Measurements from ENCODE around the gene ITPRIPL2.

DNA sequence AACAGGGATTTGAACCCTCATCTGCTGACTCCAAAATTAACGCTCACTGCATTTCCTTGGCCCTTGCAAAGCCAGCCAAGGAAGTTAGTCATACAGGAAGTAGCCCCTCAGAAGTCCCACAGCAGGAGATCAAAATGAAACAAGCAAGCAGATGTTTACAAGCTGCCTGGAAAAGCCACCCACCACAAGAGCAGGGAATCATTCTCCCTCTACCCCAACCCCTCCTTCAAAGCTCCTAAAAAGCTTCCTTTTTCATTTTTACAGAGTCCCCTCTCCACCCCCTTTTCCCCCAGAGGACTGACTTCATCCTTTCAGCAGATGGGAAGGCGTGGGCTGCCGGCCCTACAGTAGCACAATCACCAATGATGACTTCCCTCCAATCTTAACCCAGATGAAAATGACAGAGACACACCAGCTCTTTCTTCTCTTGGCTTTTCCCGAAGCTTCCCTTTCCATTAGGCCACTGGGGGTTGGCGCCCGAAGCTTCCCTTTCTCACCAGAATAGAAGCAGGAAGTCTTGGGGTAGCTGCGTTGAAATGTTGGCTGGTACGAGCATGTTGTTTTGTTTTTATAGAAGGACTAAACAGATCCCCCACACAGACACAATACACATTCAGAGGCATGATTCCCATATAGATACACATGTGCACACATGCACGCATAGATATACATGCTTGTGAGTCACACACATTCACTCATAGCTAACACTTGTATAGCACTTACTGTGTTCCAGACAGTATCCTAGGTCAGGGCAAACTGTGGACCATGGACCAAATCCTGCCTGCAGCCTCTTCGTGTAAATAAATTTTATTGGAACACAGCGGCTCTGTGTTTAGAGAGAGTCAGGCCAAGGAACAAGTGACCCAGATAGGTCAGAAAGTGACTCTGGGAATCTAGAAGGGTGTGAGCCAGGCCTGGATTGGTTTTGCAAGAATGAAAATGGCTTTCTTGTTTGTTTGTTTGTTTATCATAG lies 17.4 kb downstream of the ITPRIPL2 start:
- no peak for TF ChIP-seq POLR2AphosphoS5 (IDR thresholded peaks at IDR 0.05; ENCODE audit: low read depth, low read length)
- TF ChIP-seq POU2F2 (IDR thresholded peaks at IDR 0.05; ENCODE audit: low read depth, low read length) = no peak
- TF ChIP-seq TAF1 (IDR thresholded peaks at IDR 0.05; ENCODE audit: low read depth, low read length) = no peak
- no peak for TF ChIP-seq POLR2A (IDR thresholded peaks at IDR 0.05; ENCODE audit: low read depth, low read length)

All from GM12891 (cell line).